Stimulated activated CD4-positive, alpha-beta T cell treated with anti-CD3 and anti-CD28 coated beads, Interleukin-4, amount 100 ng/mL, for 4 hours (primary cell): ENCODE data around the gene ZBED5.
"Not testable (repeated sequence)": the region's sequence is repeated elsewhere in the genome, so short reads cannot be mapped to it uniquely, and the experiment has no call there.

ENCODE experiments used
- DNase-seq, 2 experiments: peaks; one replicate each; pipeline ENCODE4 v3.0.0-alpha.2; 2020

ZBED5 gene

GRCh38 chr11:10857709-10858438, at the start of gene ZBED5:
TSS of gene ZBED5 (minus strand) at chr11:10858053. CDS start at chr11:10854945, 3,108 bp downstream.
- DNase-seq = peak; percentile 92 to 95

DNA sequence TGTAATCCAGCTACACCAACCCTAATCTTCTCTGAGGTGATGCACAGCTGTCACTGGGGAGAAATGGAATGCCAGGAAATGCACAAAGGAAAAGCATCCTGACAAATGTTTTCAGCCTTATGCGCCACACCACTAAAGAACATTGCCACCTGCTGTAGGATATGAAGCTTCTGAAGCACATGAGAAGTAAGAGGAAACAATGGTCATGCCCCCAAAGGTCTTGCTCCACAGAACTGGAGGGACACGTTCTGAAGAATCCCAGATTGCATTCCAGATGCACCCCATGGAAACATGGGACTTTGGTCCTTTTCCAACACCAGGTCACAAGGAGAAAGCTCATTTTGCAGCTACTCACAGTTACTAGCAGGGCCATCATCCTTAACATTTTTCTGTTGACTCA, 48.7 kb upstream of the ZBED5 start:
- DNase-seq = no peak

GRCh38 chr11:10902301-10903063, 44.6 kb upstream of the ZBED5 start:
- DNase-seq = no peak

DNA sequence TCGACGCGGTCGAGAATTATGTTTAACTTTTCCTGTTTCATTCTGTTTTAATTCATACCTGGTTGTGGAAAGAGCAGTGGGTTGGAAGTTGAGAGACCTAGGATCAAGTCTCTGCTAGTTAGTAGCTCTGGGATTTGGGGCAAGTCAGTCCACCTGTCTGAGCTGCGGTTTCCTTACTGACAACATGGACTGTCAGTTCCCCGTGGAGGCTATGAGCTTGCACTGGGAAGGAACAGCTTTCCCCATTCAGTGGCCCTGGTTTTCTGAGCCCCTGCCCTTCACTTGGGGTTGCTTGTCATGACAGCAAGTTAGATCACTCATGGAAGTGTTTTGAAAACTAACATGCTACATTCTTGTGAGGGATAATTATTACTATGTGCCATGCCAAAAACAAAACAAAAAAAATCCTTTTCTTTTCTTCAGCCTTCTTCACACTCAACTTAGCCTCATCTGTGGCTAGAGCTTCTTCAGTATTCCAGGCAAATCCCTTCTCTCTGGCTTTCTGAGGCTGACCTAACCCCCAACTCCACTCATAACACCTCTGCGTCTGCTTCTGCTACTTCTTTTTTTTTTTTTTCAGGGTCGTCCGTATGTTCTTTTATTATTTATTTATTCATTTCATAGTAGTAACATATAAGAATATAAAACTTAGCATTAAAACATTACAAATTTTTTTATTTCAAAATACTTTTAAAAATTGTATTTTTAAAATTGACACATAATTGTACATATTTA, 43.0 kb upstream of the ZBED5 start:
- no peak for DNase-seq

DNA sequence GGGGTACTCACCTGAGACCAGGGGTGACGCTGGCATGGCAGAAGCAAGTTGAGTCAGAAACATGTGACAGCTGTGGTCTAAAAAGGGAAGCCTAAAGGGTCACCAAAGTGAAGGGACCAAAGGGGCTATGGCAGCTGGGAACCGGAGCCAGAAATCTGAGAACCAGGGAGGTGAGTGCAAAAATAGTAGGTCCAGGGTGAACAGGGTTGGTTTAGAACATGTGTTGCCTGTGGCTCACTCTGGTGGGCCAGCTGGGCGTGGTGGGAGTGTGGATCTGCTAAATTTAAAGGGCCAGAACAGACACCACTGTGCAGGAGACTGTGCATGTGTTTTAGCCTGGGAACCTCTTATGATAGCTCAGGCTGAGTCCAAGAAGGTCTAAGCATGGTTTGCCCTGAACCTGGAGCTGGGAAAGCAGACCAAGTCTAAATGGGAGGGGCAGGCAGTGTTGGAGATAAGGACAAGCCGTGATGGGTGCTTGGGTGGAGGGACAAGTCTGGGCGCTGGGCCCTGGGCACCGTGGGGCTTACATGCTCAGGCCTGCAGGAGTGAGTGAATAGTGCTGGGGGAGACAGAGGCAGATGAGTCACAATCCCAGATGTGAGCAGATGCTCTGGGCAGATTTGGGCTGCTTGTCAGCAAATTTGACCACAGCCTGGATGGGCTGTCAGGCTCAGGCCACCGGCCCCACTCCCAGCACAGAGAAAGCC, 41.4 kb upstream of the ZBED5 start:
- DNase-seq = no peak

DNA sequence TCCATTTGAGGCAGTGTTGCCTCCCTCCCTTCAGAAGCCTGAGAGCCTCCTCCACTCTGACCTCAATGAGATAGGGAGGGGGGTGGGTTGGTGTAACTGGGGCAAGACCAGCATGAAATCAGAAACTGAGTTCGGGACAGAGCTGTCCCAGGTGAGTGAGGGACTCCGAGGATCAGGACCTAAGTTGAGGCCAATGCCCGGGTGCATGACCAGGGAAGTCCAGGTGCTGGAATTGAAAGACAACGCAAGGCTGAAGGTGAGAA, 40.8 kb upstream of the ZBED5 start:
- DNase-seq = no peak

- no peak for DNase-seq
Measured at GRCh38 chr11:10898003-10898762, 40.3 kb upstream of the ZBED5 start.

DNA sequence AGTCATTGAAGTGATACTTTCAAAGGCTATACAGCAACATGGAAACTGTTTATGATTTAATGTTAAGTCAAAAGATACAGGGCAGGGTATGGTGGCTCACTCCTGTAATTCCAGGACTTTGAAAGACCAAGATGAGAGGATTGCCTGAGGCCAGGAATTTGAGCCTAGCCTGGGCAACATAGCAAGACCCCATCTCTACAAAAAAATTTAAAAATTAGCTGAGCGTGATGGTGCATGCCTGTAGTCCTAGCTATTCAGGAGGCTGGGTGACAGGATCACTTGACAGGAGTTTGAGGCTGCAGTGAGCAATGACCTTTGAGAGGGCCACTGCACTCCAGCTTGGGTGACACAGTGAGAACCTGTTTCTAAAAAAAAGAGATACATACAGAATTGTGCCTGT, 39.3 kb upstream of the ZBED5 start:
- no peak for DNase-seq

DNA sequence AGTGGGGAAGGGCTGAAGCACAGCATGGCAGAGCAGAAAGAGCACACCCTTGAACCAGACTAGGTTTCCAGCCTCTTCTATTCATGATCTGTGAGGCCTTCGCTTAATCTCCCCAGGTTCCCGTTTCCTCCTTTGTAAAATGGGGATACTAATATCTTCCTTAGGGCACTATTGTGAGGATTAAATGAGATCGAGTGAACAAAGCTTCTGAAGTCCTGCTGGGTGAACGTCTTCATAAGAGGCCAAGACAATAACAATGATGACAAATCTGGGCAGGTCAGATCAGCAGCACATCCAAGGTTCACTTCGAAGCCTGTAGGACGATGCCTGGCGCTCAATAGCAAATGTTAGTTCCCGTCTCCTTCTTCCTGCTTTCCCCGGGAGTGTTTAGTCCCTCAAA, 38.6 kb upstream of the ZBED5 start:
- no peak for DNase-seq

- DNase-seq = no peak
Measured at GRCh38 chr11:10895285-10895684, 37.4 kb upstream of the ZBED5 start.

GRCh38 chr11:10894666-10895065, 36.8 kb upstream of the ZBED5 start:
- no peak for DNase-seq

- DNase-seq = no peak
Measured at GRCh38 chr11:10893714-10894151, 35.9 kb upstream of the ZBED5 start.

- DNase-seq = no peak
Measured at GRCh38 chr11:10892250-10892649, 34.4 kb upstream of the ZBED5 start.

DNA sequence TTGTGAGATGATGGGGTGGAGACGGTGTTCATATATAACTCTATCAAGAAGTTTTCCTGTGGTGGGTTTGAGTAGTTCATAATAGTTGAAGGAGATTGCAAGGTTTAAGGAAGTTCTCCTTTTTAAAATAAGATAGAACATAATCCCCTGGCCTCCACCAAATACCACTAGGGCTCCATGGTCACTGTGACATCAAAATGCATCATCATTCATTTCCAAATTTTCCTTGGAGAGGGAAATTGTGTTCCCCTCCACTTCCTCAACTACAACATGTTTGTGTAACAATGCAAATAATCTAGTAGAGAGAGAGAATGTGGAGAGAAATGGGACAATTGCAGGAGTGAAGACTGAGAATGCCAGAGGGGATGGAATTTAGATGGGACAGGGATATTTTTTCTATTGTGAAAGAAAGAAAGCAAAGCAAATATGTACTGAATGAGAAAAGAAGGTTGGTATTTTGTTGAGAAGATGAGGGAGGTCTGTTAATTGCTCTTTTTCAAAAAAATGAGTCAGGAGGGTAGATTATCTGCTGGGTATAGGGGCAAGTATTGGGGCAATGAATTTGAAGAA, 33.4 kb upstream of the ZBED5 start:
- no peak for DNase-seq

DNA sequence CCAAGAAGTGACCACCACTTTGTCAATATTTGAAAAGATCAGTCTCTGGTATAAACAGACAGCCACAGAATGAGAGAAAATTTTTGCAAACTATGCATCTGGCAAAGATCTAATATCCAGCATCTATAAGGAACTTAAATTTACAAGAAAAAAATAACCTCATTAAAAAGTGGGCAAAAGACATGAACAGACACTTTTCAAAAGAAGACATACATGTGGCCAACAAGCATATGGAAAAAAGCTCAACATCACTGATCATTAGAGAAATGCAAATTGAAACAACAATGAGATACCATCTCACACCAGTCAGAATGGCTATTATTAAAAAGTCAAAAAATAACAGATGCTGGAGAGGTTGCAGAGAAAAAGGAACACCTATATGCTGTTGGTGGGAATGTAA, 32.2 kb upstream of the ZBED5 start:
- not testable (repeated sequence) for DNase-seq

DNA sequence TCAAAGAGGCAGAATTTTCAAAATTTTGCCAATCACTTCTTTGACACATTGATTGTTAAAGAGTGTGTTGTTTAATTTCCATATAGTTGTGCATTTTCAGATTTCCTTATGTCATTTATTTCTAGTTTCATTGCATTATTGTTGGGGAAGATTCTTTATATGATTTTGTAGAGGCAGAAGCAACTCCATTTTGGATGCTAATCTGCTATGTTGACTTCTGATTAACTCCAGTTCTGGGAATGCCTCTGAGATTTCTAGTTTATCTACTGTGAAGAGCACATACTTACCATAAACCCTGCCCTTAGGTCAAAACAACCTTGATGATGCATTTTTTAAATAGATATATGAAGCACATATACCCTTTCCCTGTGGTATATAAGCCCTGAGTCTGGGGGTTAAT, 29.5 kb upstream of the ZBED5 start:
- DNase-seq = no peak

- no peak for DNase-seq
Measured at GRCh38 chr11:10886652-10887250, 28.9 kb upstream of the ZBED5 start.

GRCh38 chr11:10885703-10886363, 28.0 kb upstream of the ZBED5 start:
- no peak for DNase-seq

DNA sequence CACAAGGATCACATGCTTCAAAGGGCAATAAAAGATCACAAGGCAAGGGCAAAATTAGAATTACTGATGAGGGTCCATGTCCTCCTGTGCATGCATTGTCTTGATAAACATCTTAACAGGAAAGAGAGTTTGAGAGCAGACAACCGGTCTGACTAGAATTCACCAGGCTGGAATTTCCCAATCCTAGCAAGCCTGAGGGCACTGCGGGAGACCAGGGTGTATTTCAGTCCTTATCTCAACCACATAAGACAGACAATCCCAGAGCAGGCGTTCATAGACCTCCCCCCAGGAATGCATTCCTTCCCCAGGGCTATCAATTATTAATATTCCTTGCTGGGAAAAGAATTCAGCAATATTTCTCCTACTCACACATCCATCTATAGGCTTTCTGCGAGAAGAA, 26.4 kb upstream of the ZBED5 start:
- not testable (repeated sequence) for DNase-seq

GRCh38 chr11:10881892-10882291, 24.0 kb upstream of the ZBED5 start:
- no peak for DNase-seq
